Calu3 (cell line): ENCODE measurements around the gene B3GLCT. TPM values are rescaled to one million over a fixed set of nuclear protein-coding genes. Genes with fewer than 3 reads are reported as not detected.

ENCODE experiments used
- BruUV-seq: library from RNA; stranded (reverse); fragments of 400-500 nt; replicated peaks from 2 replicates; lab custom pipeline; 2021; lab: Mats Ljungman, UMichigan
- CTCF ChIA-PET: fragments of 300-600 bp; sonication (Branson Sonifier 250); formaldehyde crosslinking; loops from one replicate; lab custom pipeline; 2022; ENCODE audit warnings: antibody characterized with exemption; lab: Charles Lee
- DNase-seq: peaks from one replicate; pipeline ENCODE4 v3.0.0; 2022
- H3K27ac Mint-ChIP-seq: one replicate; pipeline ENCODE4 v1.8.0; 2022; ENCODE audit warnings: mixed read lengths; ENCODE audit not compliant: unreplicated experiment
- H3K27me3 Mint-ChIP-seq: one replicate; pipeline ENCODE4 v1.8.0; 2022; ENCODE audit warnings: mixed read lengths; ENCODE audit not compliant: unreplicated experiment
- H3K36me3 Mint-ChIP-seq: one replicate; pipeline ENCODE4 v1.8.0; 2022; ENCODE audit warnings: mild to moderate bottlenecking, moderate library complexity, mixed read lengths; ENCODE audit not compliant: insufficient read depth, unreplicated experiment
- H3K4me1 Mint-ChIP-seq: one replicate; pipeline ENCODE4 v1.8.0; 2022; ENCODE audit warnings: mild to moderate bottlenecking, low read depth, mixed read lengths; ENCODE audit not compliant: unreplicated experiment
- H3K4me3 Mint-ChIP-seq: one replicate; pipeline ENCODE4 v1.8.0; 2022; ENCODE audit warnings: mild to moderate bottlenecking, low read depth, moderate library complexity, mixed read lengths; ENCODE audit not compliant: unreplicated experiment
- H3K9me3 Mint-ChIP-seq: one replicate; pipeline ENCODE4 v1.8.0; 2022; ENCODE audit warnings: low read depth, mixed read lengths; ENCODE audit not compliant: unreplicated experiment
- intact Hi-C: fragments of 100-400 bp; cut with micrococcal nuclease; formaldehyde crosslinking; loops from one replicate; pipeline ENCODE4 v1.10.0; 2022; ENCODE audit not compliant: unreplicated experiment
- total RNA-seq: library from RNA; stranded (reverse); gene quantifications from 2 replicates; pipeline ENCODE4 v1.2.3, GENCODE V29; 2022
- TF ChIP-seq, protein P1 (sequence below): fragments of 200-600 bp; IDR thresholded peaks from one replicate; pipeline ENCODE4 v1.8.0; 2022; ENCODE audit warnings: antibody characterized with exemption; ENCODE audit not compliant: unreplicated experiment

B3GLCT gene
- total RNA-seq, 1 experiment from 2014 or later = 5.1 TPM

DNA sequence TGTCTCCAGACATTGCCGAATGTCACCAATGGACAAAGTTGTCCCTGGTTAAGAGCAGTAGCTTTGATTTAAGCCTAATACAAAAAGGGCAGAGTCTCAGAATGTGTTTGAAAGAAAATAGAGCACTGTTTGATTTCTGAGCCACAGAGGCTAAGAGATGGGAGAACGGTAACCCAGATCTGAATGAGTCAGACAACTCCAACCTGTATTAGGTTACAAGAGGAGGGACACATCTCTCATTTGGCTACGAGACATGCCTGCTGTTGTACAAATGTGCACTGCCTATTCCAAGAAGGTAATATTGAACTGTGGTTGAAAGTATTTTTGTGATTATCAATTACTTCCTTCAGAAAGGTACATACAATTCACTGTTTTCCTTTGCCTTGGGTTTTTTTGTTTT is 33.2 kb upstream of the B3GLCT start:
- TF ChIP-seq, protein P1, sequence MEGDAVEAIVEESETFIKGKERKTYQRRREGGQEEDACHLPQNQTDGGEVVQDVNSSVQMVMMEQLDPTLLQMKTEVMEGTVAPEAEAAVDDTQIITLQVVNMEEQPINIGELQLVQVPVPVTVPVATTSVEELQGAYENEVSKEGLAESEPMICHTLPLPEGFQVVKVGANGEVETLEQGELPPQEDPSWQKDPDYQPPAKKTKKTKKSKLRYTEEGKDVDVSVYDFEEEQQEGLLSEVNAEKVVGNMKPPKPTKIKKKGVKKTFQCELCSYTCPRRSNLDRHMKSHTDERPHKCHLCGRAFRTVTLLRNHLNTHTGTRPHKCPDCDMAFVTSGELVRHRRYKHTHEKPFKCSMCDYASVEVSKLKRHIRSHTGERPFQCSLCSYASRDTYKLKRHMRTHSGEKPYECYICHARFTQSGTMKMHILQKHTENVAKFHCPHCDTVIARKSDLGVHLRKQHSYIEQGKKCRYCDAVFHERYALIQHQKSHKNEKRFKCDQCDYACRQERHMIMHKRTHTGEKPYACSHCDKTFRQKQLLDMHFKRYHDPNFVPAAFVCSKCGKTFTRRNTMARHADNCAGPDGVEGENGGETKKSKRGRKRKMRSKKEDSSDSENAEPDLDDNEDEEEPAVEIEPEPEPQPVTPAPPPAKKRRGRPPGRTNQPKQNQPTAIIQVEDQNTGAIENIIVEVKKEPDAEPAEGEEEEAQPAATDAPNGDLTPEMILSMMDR = no peak
- Mint-ChIP-seq H3K9me3 (no peaks in the 10 kb centered on the region), H3K4me3 (no peak overlapping the region), H3K27ac (no peak overlapping the region), H3K36me3 (peaks cover 14% of the 10 kb centered on the region), H3K27me3 (no peaks in the 10 kb centered on the region), H3K4me1 (peaks cover 8% of the 10 kb centered on the region)
- intact Hi-C loops = no loop called here
- CTCF ChIA-PET = interaction anchor here (0.6 to 0.7 kb wide), 2 partner anchors 39 to 1243 kb away, joined by 3 to 4 read pairs; no protein-coding TSS in a partner anchor
- BruUV-seq = no TSS peak
- DNase-seq = no peak

GRCh38 chr13:31167490-31167889 is 32.3 kb upstream of the B3GLCT start:
- CTCF ChIA-PET = interaction anchor here (0.7 kb wide), 1 partner anchor 40 kb away, joined by 3 read pairs; no protein-coding TSS in a partner anchor
- no TSS peak for BruUV-seq
- Mint-ChIP-seq H3K4me1 (peaks cover 12% of the 10 kb centered on the region), H3K27me3 (no peaks in the 10 kb centered on the region), H3K36me3 (peaks cover 5% of the 10 kb centered on the region), H3K9me3 (no peaks in the 10 kb centered on the region), H3K27ac (no peak overlapping the region), H3K4me3 (no peak overlapping the region)
- DNase-seq = no peak
- TF ChIP-seq, protein P1 = no peak
- intact Hi-C loops = no loop called here

GRCh38 chr13:31168166-31168565 is 31.6 kb upstream of the B3GLCT start:
- H3K9me3 Mint-ChIP-seq = no peaks in the 10 kb centered on the region
- CTCF ChIA-PET = no interaction called here
- no TSS peak for BruUV-seq
- intact Hi-C loops = no loop called here
- H3K4me1 Mint-ChIP-seq = peaks cover 19% of the 10 kb centered on the region
- H3K27ac Mint-ChIP-seq = no peak overlapping the region
- TF ChIP-seq, protein P1 = no peak
- H3K4me3 Mint-ChIP-seq = no peak overlapping the region
- no peaks in the 10 kb centered on the region for H3K27me3 Mint-ChIP-seq
- H3K36me3 Mint-ChIP-seq = no peaks in the 10 kb centered on the region
- no peak for DNase-seq

GRCh38 chr13:31168736-31169135 is 31.0 kb upstream of the B3GLCT start:
- TF ChIP-seq, protein P1 = no peak
- no peak overlapping the region for H3K4me3 Mint-ChIP-seq
- BruUV-seq = no TSS peak
- no peaks in the 10 kb centered on the region for H3K27me3 Mint-ChIP-seq
- H3K27ac Mint-ChIP-seq = no peak overlapping the region
- H3K36me3 Mint-ChIP-seq = no peaks in the 10 kb centered on the region
- intact Hi-C loops = no loop called here
- CTCF ChIA-PET = no interaction called here
- no peaks in the 10 kb centered on the region for H3K9me3 Mint-ChIP-seq
- DNase-seq = no peak
- peaks cover 22% of the 10 kb centered on the region for H3K4me1 Mint-ChIP-seq
